Ishikawa (cell line): ENCODE data around the gene GRK3.

Source experiments
- CEBPB ChIP-seq: IDR thresholded peaks from 2 replicates; pipeline ENCODE4 v1.6.1; 2012
- CREB1 ChIP-seq: IDR thresholded peaks from 2 replicates; pipeline ENCODE4 v1.6.1; 2012; ENCODE audit warnings: low read depth
- FOXM1 ChIP-seq: IDR thresholded peaks from 2 replicates; pipeline ENCODE4 v1.6.1; 2012; ENCODE audit warnings: low read depth, borderline replicate concordance
- RAD21 ChIP-seq: IDR thresholded peaks from 2 replicates; pipeline ENCODE4 v1.6.1; 2012; ENCODE audit warnings: low read depth
- REST ChIP-seq: IDR thresholded peaks from 2 replicates; pipeline ENCODE4 v1.6.1; 2012; ENCODE audit warnings: low read depth, mild to moderate bottlenecking
- TAF1 ChIP-seq: IDR thresholded peaks from 2 replicates; pipeline ENCODE4 v1.6.1; 2012; ENCODE audit warnings: low read depth, mild to moderate bottlenecking
- YY1 ChIP-seq: IDR thresholded peaks from 2 replicates; pipeline ENCODE4 v1.6.1; 2012; ENCODE audit warnings: low read depth

GRCh38 chr22:25623851-25624250 lies 59.4 kb downstream of the GRK3 start:
- TF ChIP-seq CREB1 (no peak), CEBPB (no peak), TAF1 (no peak), REST (no peak), FOXM1 (no peak), RAD21 (no peak), YY1 (no peak)
